Measurements from ENCODE around the gene GAS6. TPM values are rescaled to one million over a fixed set of nuclear protein-coding genes. Genes with fewer than 3 reads are reported as not detected.
A peak's percentile ranks its signal among the peaks of the same experiment; 100 is the strongest.

GAS6 gene
- total RNA-seq, 1 donor from 2014 or later: 197 TPM

DNA sequence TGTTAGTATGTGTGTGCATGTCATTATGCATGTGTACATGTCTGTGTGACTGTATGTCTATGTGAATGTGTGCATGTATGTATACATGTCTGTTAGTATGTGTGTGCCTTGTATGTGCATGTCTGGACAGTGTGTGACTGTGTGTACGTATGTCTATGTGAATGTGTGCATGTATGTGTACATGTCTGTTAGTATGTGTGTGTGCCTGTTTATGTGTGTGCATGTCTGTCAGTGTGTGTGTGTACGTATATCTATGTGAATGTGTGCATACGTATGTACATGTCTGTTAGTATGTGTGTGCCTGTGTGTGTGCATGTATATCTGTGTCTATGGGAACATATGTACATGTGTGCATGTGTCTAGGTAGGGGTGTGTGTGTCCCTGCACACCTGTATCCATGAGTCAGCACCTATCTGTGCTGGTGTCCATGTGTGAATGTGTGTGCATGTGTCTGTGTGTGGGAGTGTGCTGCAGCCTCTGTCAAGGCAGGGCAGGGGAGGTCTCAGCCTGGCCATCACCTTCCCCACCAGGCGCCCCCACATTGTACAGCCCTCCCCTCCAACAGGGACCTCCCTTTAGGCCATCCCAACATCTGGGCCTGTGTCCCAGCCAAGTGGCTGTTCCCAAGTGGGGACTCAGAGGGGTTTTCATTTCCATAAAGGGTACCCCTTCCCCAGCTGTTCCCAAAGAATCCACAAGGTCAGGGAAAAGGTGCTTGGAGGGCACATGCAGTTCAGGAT lies 4.4 kb downstream of the GAS6 start:
- TF ChIP-seq, protein P1, sequence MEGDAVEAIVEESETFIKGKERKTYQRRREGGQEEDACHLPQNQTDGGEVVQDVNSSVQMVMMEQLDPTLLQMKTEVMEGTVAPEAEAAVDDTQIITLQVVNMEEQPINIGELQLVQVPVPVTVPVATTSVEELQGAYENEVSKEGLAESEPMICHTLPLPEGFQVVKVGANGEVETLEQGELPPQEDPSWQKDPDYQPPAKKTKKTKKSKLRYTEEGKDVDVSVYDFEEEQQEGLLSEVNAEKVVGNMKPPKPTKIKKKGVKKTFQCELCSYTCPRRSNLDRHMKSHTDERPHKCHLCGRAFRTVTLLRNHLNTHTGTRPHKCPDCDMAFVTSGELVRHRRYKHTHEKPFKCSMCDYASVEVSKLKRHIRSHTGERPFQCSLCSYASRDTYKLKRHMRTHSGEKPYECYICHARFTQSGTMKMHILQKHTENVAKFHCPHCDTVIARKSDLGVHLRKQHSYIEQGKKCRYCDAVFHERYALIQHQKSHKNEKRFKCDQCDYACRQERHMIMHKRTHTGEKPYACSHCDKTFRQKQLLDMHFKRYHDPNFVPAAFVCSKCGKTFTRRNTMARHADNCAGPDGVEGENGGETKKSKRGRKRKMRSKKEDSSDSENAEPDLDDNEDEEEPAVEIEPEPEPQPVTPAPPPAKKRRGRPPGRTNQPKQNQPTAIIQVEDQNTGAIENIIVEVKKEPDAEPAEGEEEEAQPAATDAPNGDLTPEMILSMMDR (IDR thresholded peaks at IDR 0.05): no peak
- no peaks in the 10 kb centered on the region for H3K9me3 ChIP-seq
- H3K4me1 ChIP-seq: peaks cover 50% of the 10 kb centered on the region
- DNase-seq: no peak
- H3K4me3 ChIP-seq: no peak overlapping the region
- H3K27me3 ChIP-seq: peaks cover 3% of the 10 kb centered on the region
- H3K27ac ChIP-seq: no peak overlapping the region
- H3K36me3 ChIP-seq: no peaks in the 10 kb centered on the region
- intact Hi-C loops (cut with DNase I): no loop called here
- ATAC-seq: no peak

DNA sequence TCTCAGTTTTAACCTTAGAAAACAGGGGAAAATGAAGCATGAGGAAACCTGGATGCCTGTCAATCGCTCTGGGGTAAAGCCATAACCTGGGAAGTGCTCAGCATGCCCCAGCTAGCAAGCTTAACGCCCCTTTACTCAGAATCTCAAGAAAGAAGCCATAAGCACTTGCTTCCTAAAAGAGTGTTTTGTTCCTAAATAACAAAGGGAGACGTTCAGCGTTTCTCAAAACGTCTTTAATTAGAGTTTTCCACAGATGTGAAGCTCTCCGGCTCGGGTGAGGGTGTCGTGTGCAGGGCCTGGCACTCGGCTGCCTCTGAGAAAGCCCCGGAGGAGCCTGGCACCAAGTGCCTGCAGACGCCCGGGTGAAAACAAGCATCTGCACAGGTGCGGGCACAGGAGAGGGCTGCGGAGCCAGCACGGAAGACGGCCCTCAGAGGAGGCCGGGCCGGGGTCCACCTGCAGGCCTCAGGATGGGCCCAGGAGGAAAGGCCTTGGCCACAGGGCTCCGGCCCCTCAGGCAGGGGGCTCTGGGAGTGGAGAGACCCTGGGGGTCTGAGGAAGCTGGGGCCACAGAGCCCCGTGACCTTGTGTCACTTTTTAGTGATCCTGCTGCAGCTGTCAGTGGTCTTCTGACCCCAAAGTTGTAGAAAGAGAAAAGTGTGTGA lies 6.2 kb downstream of the GAS6 start:
- no peaks in the 10 kb centered on the region for H3K9me3 ChIP-seq
- no peaks in the 10 kb centered on the region for H3K36me3 ChIP-seq
- no peaks in the 10 kb centered on the region for H3K27me3 ChIP-seq
- TF ChIP-seq, protein P1 (IDR thresholded peaks at IDR 0.05): no peak
- DNase-seq: no peak
- no peak overlapping the region for H3K4me3 ChIP-seq
- H3K4me1 ChIP-seq: peaks cover 64% of the 10 kb centered on the region
- no peak overlapping the region for H3K27ac ChIP-seq
- ATAC-seq: no peak
- intact Hi-C loops (cut with DNase I): no loop called here

DNA sequence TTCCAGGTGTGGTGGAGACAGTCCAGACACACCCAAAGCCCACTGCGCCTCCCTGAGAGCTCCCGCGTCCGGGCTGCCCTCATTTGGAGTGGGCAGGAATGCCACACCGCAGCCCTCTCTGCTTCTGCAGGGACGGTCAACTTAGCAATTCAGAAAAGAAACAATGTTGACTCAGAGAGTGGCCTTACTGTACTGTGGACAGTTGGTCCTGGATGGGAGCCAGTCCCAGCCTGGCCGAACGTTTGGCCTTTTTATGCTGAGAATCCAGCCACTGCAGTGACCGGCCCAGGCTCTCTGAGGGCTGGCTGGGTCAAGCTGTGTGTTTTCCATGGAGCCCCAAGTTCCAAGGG lies 7.2 kb downstream of the GAS6 start:
- H3K27ac ChIP-seq: no peak overlapping the region
- peaks cover 57% of the 10 kb centered on the region for H3K4me1 ChIP-seq
- ATAC-seq (peak; percentile 7), DNase-seq (no peak)
- TF ChIP-seq, protein P1 (IDR thresholded peaks at IDR 0.05): no peak
- no peaks in the 10 kb centered on the region for H3K9me3 ChIP-seq
- intact Hi-C loops (cut with DNase I): no loop called here
- no peaks in the 10 kb centered on the region for H3K27me3 ChIP-seq
- H3K4me3 ChIP-seq: no peak overlapping the region
- H3K36me3 ChIP-seq: no peaks in the 10 kb centered on the region

DNA sequence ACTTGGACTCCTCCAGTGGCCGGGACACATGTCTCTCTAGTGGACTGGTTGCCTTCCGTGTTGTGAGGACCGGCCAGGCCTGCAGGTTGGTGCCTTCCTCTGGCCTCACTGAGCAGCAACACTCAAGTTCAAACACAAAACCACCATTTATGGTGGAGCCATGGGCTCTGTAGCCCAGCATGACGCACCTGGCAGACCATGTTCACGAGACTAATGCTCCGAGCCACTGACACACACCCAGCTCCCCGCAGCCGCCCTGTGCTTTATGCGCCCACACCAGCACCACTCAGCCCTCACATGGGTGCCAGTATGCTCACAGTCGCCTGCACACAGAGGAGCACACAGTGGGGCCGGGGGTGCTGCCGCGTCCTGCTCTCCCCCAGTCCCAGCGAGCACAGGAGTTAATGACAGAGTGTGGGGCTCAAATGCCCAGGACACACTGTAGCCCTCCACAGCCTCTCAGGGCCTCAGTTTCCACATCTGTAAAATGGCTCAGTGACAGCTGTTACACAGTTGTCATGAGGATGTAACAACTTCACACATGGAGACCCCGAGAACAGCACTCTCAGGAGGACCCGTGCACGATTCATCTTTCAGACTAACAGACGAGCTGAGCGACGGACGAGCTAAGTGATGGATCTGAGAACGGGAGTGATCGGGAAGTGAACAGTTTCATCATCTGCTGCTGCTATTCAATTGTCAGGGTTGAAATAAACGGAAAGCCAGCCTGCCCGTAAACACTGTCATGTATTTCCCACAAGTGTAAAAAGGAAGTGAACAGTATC lies 7.8 kb downstream of the GAS6 start:
- DNase-seq (no peak), ATAC-seq (no peak)
- intact Hi-C loops (cut with DNase I): no loop called here
- Histone ChIP-seq H3K9me3 (no peaks in the 10 kb centered on the region), H3K4me1 (peaks cover 51% of the 10 kb centered on the region), H3K4me3 (no peak overlapping the region), H3K27ac (no peak overlapping the region), H3K27me3 (no peaks in the 10 kb centered on the region), H3K36me3 (no peaks in the 10 kb centered on the region)
- TF ChIP-seq, protein P1 (IDR thresholded peaks at IDR 0.05): no peak

DNA sequence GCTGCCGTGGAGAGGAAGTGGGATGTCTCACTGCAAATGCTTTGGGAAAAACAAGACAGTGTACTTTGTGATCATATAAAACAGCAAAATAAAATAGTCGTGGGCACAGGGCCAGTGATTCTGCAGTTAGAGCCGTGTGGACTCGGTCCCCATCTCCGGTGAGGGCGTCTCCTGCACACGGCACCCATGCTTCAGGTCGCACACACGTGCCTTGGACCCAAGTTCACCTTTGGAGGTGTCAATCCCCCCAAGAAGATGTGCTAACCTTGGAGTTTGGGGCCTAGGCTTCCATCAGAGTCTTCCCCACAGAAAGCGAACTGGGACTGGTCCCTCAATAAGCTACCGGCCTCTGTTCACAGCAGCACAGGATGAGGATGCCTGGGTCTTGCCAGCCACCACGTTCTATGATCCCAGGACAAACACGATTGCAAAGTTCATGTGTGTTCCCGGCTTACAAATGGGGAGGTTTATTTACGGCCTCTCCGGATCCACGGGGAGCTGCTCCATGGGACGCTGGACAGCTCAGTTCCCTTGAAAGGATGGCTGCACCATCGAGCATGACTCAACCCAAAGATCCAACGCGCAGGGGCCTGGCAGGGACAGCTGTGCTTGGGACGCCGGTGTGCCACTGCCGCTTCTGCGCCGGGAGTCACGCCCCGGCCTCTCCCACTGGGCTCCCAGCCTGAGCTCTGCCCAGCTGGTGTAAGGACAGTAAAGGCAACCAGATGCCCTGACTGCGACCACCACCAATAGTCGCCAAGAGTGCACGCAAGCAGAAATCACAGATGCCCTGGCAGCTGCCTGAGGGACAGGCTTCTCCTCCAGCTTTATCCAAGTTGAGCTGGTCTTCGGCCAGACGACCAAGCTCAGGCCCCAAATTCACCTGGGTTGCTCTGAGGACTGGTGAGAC lies 8.6 kb downstream of the GAS6 start:
- ATAC-seq (no peak), DNase-seq (no peak)
- H3K27ac ChIP-seq: no peak overlapping the region
- intact Hi-C loops (cut with DNase I): no loop called here
- H3K36me3 ChIP-seq: no peaks in the 10 kb centered on the region
- TF ChIP-seq, protein P1 (IDR thresholded peaks at IDR 0.05): no peak
- H3K27me3 ChIP-seq: no peaks in the 10 kb centered on the region
- H3K9me3 ChIP-seq: no peaks in the 10 kb centered on the region
- peaks cover 47% of the 10 kb centered on the region for H3K4me1 ChIP-seq
- no peak overlapping the region for H3K4me3 ChIP-seq

All from upper lobe of right lung (tissue), 1 donor.